ENCODE results near the gene CHST14.

GRCh38 chr15:40464595-40465185 lies 6.1 kb upstream of the CHST14 start:
- TF ChIP-seq CTCF (IDR thresholded peaks at IDR 0.05) (no peak), FOSL2 (IDR thresholded peaks at IDR 0.05; ENCODE audit: borderline replicate concordance, low read depth) (no peak), IRF3 (IDR thresholded peaks at IDR 0.05; ENCODE audit: low read depth, low read length) (no peak), RAD21 (IDR thresholded peaks at IDR 0.05; ENCODE audit: low read length) (no peak), TEAD4 (IDR thresholded peaks at IDR 0.05; ENCODE audit: borderline replicate concordance, insufficient read depth) (no peak), SIN3A (IDR thresholded peaks at IDR 0.05; ENCODE audit: borderline replicate concordance, low read depth, low read length) (no peak), RCOR1 (IDR thresholded peaks at IDR 0.05; ENCODE audit: low read length) (no peak), GATA2 (CRISPR knock-in tag; IDR thresholded peaks at IDR 0.05) (no peak), JUND (IDR thresholded peaks at IDR 0.05) (no peak), POLR2AphosphoS5 (IDR thresholded peaks at IDR 0.05; ENCODE audit: low read depth, low read length) (no peak), FOXJ3 (CRISPR knock-in tag; IDR thresholded peaks at IDR 0.05) (no peak), SMC3 (IDR thresholded peaks at IDR 0.05; ENCODE audit: low read depth, low read length) (no peak), EP300 (IDR thresholded peaks at IDR 0.05; ENCODE audit: borderline replicate concordance in 1 of 2, low read depth in 1 of 2, low read length in 1 of 2) (no peak)

All from SK-N-SH (cell line).